NCI-H2171 (cell line): ENCODE data around the gene PDK1.

Source experiments
- DNase-seq: peaks from one replicate; lab custom pipeline; 2025; lab: John Stamatoyannopoulos, UW

The PDK1 gene

DNA sequence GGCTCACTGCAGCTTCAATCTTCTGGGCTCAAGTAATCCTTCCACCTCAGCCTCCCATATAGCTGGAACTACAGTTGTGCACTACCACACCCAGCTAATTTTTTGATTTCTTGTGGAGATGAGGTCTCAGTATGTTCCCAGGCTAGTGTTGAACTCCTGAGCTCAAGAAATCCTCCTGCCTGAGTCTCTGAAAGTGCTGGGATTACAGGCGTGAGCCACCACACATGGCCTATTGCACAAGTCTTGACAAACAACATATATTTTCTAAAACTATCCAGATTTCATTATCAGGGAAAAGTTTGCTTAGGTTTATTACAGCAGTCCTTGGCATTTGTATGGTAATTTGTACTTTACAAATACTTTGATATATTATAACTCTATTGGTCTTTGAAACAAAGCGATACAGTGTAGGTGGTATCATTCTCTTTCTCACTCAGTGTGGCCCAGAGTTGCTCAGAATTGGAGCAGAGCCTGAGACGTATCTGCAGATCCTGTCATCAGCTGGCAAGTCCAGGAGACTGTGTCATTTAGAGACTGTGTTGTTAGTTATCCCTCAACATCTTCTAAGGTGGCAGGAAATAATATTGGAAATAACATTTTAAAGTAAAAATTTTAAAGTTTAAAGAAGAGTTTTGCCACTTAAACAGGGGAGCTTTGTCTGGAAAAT lies 41.4 kb downstream of the PDK1 start:
- DNase-seq, result no peak

- DNase-seq, result no peak
These were observed 44.1 kb downstream of the PDK1 start for GRCh38 chr2:172599947-172600346.

DNA sequence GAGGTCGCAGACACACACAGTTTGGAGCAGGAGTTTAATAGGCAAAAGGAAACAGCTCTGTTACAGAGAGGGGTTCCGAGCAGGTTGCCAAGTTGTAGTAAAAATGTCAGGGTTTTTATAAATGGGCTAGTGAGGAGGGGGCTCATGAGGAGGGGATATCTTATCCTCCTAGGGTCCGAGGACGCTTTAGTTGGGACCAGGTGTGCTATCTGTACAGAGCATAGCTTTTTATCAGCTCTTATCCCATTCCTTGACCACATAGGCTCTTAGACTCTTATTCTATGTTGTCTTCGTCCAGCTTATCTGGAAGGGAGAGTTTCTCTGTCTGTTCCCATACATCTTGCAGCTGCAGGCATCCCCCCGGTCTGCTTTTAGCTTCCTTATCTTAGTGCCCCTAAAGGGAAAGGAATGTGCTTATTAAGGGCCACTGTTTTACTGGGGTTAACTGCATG lies 44.7 kb downstream of the PDK1 start:
- no peak for DNase-seq

GRCh38 chr2:172606285-172606684 lies 50.4 kb downstream of the PDK1 start:
- DNase-seq, result no peak

DNA sequence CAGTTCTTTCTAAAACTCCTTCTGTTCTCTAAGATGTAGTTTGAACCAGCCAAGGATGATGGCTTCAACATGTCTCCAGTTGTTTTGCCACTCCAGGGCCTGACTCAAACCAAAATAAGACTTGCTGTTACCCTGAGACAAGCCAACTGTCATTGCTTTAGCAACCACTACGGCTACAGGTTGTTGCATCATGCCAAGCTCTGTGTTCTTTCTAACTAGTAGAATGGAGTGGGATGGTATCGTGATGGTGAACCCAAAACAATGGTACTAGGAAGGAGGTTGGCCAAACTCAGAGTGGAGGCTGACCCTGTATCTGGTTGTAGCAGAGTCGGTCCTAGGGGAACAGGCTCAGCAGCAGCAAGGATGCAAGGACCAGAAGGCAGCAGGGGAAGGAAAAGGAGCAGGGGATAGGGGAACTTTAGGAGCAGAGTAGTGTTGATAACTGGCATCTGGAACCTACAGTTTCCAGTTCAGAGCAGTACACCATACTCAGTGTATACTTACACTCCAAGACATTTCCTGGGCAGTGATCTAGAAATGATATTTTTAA lies 51.6 kb downstream of the PDK1 start:
- DNase-seq, result no peak

GRCh38 chr2:172609488-172609887 lies 53.6 kb downstream of the PDK1 start:
- DNase-seq, result no peak

- DNase-seq, result no peak
These were observed 56.2 kb downstream of the PDK1 start for GRCh38 chr2:172612051-172612450.

- DNase-seq, result peak; percentile 33
These were observed 57.1 kb downstream of the PDK1 start for GRCh38 chr2:172613040-172613439.

- peak; percentile 5 for DNase-seq
These were observed 57.8 kb downstream of the PDK1 start for GRCh38 chr2:172613615-172614231.

DNA sequence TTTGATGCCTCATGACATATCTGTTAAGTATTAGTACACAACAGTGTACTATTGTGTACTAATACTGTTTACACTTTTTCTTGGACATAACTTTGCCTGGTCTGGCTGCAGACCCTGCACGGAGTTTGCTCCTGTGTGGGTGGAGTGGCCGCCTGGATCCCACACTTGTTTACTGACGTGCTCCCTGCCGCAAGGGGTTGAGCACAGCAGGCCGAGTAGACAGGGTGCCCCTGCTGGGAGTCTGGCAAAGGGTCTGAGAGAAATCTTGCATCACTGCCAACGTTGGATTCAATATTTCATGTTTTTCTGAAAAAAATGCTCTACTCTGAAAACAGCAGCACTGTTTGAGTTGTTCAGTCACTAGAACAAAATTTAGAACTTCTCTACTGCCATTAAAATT lies 59.0 kb downstream of the PDK1 start:
- DNase-seq, result no peak

DNA sequence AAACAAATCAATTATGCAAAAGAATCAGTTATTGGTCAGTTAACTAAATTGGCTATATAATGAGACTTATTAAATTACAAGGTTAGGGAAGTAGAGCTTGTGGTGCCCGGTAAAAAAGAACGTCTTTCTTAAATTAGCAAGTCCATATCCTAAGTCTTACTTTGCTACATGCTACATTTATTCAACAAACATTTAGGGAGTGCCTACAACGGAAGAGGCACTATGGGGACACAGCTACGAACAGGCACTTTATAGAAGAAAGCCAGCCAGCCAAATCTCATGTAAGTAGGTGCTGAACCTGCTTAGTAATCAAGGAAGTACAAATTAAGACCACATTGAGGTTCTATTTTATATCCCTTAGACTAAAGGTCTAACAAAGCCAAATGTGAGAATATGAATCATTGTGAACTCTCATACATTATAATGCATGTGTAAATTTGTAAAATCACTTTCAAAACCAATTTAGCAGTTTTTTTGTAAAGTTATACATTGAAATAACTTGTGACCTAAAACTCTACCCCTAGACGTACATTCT lies 59.9 kb downstream of the PDK1 start:
- no peak for DNase-seq

DNA sequence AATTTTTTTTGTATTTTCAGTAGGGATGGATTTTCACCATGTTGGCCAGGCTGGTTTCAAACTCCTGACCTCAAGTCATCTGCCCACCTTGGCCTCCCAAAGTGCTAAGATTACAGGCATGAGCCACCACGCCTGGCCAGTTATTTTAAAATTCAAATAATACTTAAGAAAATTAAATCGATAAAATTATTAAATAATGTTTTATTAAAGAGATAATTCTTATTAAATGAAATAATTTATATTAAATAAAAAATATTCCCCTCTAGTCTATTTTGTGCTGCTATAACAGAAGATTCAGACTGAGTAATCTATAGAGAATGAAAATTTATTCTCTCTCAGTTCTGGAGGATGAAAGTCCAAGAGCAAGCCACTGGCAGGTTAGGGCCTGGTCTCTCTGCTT lies 61.2 kb downstream of the PDK1 start:
- DNase-seq, result no peak

- no peak for DNase-seq
These were observed 67.5 kb downstream of the PDK1 start for GRCh38 chr2:172623249-172623965.

DNA sequence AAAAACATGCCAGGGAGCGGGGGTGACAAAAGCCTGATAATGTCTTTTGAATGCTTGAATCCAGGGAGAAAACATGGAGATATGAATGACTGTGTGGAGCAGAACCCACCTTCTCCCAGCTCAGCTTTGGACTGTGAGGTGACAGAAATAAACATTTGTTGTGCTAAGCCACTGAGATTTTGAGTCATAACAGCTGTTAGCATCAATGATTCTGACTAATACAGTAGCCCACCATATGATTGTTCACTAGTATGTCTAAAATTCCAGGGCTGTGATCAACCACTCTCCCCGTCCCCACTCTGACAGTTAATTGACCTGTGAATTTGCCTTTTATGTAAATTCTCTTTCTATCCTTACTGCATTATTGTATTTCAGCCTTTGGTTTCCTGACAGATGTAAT lies 69.1 kb downstream of the PDK1 start:
- DNase-seq, result no peak

DNA sequence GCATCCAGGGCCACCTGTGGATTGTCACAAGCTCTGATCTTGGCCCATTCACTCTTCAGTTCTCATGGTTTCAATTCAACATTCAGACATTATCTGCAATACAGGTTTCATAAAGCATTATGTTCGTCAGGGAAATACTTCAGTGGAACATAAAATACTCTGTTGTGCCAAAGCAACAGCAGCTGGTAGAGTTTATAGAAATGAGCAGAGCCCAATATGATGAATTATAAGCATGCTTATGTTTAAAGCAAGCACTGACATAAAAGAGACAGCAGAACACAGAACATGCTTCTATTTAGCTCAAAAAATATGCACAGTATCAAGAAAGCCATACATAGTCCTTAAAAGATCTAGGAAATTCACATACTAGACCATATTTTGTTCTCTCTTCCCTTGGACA lies 71.3 kb downstream of the PDK1 start:
- DNase-seq, result no peak

GRCh38 chr2:172628085-172628484 lies 72.2 kb downstream of the PDK1 start:
- no peak for DNase-seq

DNA sequence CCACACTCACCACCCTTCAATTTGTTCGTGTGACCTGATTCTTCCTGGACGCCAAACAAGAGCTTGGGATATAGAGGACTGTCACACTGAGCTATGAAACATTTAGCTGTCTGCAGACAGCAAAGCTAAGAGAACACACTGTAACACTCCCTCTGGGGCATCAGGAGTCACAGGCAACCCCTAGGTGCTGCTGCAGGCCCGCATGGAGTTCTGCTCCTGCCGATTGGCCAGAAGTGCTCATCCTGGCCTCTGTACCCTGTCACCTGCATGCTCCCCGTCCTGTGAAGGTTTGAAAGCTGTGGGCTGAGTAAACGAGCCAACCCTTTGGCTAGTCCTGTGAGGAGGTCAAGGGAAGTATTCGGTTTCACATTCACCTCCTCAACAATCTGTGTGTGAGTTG lies 73.7 kb downstream of the PDK1 start:
- no peak for DNase-seq

- no peak for DNase-seq
These were observed 74.3 kb downstream of the PDK1 start for GRCh38 chr2:172630181-172630580.

DNA sequence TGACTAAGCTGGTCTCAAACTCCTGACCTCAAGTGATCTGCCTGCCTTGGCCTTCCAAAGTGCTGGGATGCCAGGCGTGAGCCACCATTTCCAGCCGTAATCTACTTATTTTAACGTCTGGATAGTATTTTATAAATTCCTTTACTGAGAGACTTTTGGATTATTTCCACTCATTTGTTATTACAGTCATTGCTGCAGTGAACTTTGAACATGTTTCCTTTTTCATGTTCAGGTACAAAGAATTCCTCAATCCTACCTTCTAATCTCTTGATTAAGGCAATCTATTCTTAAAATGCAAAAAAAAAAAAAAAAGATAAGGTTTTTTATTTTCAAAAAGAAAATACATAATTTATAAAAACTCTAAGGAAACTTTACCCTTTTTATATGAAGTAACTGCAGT lies 78.6 kb downstream of the PDK1 start:
- DNase-seq, result no peak

DNA sequence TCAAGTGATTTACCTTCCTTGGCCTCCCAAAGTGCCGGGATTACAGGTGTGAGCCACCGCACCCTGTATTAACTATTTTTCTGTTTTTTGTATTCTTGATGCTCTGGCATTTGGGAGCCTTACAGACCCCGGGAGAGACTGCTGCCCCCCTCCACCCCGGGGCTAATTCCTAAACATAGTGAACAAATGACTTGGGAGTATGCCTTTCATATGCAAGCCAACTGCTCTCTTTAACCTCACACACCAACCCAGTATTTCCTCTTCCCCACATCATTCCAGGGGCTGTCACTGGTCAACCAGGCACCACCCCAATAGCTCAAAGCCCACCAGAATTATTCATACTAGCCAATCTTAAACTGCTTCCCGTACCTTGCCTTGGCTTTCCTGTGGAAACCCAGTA lies 79.7 kb downstream of the PDK1 start:
- no peak for DNase-seq

DNA sequence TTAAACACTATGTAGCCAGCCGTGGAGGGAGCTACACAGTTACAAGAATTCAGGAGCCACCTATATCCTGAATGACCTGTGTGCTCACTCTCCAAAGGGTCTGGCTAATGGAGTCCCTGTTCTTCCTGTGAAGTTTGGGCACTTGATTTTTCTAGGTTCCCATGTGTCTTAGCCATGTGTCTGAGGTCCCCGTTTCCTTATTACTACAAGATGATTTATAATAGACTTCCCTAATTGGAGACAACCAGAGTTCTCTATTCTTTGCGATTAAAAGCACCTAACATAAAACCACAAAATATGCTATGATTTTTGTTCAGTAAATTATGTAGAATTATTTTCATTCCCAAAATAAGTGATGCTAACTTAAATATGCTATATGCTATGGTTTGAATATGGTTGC lies 83.4 kb downstream of the PDK1 start:
- no peak for DNase-seq

DNA sequence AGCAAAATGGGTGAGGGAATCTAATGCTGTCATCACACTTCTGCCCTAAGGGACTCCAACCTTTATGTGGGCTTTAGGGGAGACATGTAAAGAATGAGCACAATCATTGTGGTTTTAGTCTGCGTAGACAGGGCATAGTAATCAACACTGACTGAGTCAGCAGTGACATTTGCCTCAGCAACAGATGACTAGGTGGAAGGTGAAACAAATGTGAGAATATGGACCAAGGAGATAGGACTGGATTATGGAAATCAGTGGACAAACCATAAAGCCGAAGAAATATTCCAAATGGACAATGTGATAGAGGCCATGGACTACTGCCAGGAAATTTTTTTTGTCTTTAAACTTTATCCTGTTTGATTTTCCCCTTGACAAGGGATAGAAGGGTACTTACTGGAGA lies 83.9 kb downstream of the PDK1 start:
- no peak for DNase-seq

DNA sequence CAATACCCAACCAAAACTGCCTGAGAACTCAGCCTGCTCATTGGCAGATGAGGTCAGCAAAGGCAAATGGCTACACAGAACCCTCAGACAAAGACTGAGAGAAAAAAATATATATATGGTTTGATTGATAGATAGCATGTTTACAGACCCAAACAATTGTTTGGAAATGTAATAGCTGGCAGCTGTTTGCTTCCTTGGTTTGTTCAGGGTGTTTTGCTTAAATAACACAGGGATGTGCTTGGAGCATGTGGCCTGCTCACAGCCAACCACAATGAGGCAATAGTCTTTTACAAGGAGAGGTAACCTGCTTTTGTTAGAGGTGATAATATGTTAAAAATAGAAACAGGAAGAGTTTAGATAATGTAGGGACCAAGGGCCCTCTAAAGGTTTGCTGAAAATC lies 84.5 kb downstream of the PDK1 start:
- DNase-seq, result no peak
